Naive thymus-derived CD8-positive, alpha-beta T cell (primary cell): Measurements from ENCODE around the gene TUFT1. TPM values are rescaled to one million over a fixed set of nuclear protein-coding genes. Genes with fewer than 3 reads are reported as not detected.
A peak's percentile ranks its signal among the peaks of the same experiment; 100 is the strongest.

Experiments
- ATAC-seq, 2 donors: fragments of 150-1000 bp; cut with Tn5 transposase in 1 of 2; sonication (Bioruptor Pico), chemical (Tn5 transposase) in 1 of 2; 1 replicate in 1 of 2; 2 replicates in 1 of 2; pipeline ENCODE4 v1.10.0; 2021; ENCODE audit warnings: mild to moderate bottlenecking in 2 of 2, moderate library complexity in 2 of 2
- POLR2A ChIA-PET: fragments of 350-600 bp; sonication (Branson Sonifier 250); formaldehyde crosslinking; loops from one replicate; lab custom pipeline; 2021; ENCODE audit warnings: antibody characterized with exemption; lab: Charles Lee
- DNase-seq, 10 donors: peaks; one replicate each; pipeline versions ENCODE4 v3.0.0 to v3.0.0-alpha.2; 2020 to 2022
- H3K27ac Mint-ChIP-seq, 10 donors: one replicate each; pipeline ENCODE4 v1.8.0; 2020 to 2022; ENCODE audit warnings: mild to moderate bottlenecking in 10 of 10, mixed read lengths in 10 of 10, moderate library complexity in 4 of 10, inconsistent platforms in 1 of 10
- H3K27me3 Mint-ChIP-seq, 5 donors: one replicate each; pipeline ENCODE4 v1.8.0; 2021 to 2022; ENCODE audit warnings: mixed read lengths in 5 of 5
- H3K36me3 Mint-ChIP-seq, 3 donors: one replicate each; pipeline ENCODE4 v1.8.0; 2020 to 2022; ENCODE audit warnings: mixed read lengths in 3 of 3, mild to moderate bottlenecking in 2 of 3, inconsistent platforms in 1 of 3
- H3K4me1 Mint-ChIP-seq, 4 donors: one replicate each; pipeline ENCODE4 v1.8.0; 2021 to 2022; ENCODE audit warnings: mixed read lengths in 4 of 4
- H3K4me3 Mint-ChIP-seq, 10 donors: one replicate each; pipeline ENCODE4 v1.8.0; 2020 to 2022; ENCODE audit warnings: mild to moderate bottlenecking in 10 of 10, mixed read lengths in 10 of 10, moderate library complexity in 6 of 10, inconsistent platforms in 1 of 10
- H3K9me3 Mint-ChIP-seq, 9 donors: one replicate each; pipeline ENCODE4 v1.8.0; 2020 to 2022; ENCODE audit warnings: mixed read lengths in 9 of 9, mild to moderate bottlenecking in 3 of 9, inconsistent platforms in 1 of 9, moderate library complexity in 1 of 9
- polyA plus RNA-seq, 3 donors: library from polyadenylated mRNA; unstranded; fragments of 300-500 nt; fragmentation: Illumina TruSeq; gene quantifications; one replicate each; pipeline ENCODE4 v1.2.3, GENCODE V29; 2021
- total RNA-seq, 8 experiments: library from RNA in 2 of 8; stranded (reverse) in 2 of 8; gene quantifications; one replicate each; pipeline ENCODE4 v1.2.3 and lab custom pipeline; 2021 to 2026

TUFT1 gene
- total and polyA plus RNA-seq, 5 experiments from 2014 or later: 0.80 to 3.2 (median 1.9) TPM

- no peaks in the 10 kb centered on the region for H3K27me3 Mint-ChIP-seq
- no peak for ATAC-seq
- H3K36me3 Mint-ChIP-seq: no peaks in the 10 kb centered on the region
These were observed 9.6 kb upstream of the TUFT1 start for GRCh38 chr1:151530461-151530860.

DNA sequence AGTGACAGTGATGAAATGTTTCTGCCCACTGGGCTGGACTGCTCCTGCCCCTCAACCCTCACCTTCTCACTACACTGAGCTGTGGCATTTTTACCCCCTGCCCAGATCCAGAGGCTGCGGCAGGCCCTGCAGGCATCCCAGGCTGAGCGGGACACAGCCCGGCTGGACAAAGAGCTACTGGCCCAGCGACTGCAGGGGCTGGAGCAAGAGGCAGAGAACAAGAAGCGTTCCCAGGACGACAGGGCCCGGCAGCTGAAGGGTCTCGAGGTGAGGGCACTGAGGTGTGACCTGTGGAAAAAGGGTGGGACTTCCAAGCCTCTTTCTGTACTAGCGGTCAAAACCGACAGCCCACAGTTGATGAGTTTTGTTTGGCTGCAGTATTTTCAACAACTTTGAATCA, 6.2 kb upstream of the TUFT1 start:
- no peak for ATAC-seq
- no peaks in the 10 kb centered on the region for H3K9me3 Mint-ChIP-seq
- POLR2A ChIA-PET: no interaction called here
- H3K36me3 Mint-ChIP-seq: no peaks in the 10 kb centered on the region
- H3K4me3 Mint-ChIP-seq: no peak overlapping the region
- no peak overlapping the region for H3K27ac Mint-ChIP-seq
- no peak for DNase-seq
- H3K4me1 Mint-ChIP-seq: peaks cover 0 to 1% (median 0%) of the 10 kb centered on the region in 4 donors
- H3K27me3 Mint-ChIP-seq: no peaks in the 10 kb centered on the region

More at GRCh38 chr1:151530461-151530860, 9.6 kb upstream of the TUFT1 start:
- Mint-ChIP-seq H3K4me1 (no peaks in the 10 kb centered on the region), H3K4me3 (no peak overlapping the region), H3K9me3 (no peaks in the 10 kb centered on the region), H3K27ac (no peak overlapping the region)
- no peak for DNase-seq
- POLR2A ChIA-PET: no interaction called here

DNA sequence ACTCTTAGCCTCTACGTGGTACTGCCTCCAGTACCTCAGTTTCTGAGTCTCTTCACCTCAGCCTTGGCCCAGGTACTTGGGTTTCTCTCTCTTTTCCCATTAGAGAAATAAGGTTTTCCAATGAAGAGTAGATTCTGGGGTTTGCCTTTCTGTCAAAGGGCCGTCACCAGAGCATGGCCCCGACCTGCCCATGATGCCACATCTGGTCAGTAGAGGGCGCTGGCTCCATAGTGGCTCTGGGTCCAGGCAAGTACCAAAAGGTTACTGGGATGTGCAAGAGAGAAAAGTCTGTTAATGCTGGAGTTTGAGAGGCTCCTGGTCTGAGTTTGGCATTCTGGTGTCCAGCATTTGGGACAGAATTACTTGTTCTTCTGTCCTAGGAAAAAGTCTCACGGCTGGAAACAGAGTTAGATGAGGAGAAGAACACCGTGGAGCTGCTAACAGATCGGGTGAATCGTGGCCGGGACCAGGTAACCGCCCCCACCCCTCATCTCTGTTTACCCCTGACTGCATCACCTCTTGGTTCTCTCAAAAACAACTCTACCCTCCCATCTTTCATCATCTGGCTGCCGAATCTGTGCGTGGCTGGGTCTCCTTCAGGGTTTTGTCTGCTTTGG, 5.3 kb upstream of the TUFT1 start:
- Mint-ChIP-seq H3K9me3 (no peaks in the 10 kb centered on the region), H3K36me3 (no peaks in the 10 kb centered on the region), H3K27ac (peak overlapping the region in 2 of 10 donors; percentile 43 to 65), H3K4me1 (peaks cover 0 to 7% (median 5%) of the 10 kb centered on the region in 4 donors), H3K27me3 (no peaks in the 10 kb centered on the region), H3K4me3 (no peak overlapping the region)
- DNase-seq (peak; percentile 37 to 85 (median 62)), ATAC-seq (peak; percentile 89 to 91)
- POLR2A ChIA-PET: no interaction called here

GRCh38 chr1:151535326-151536271, 4.5 kb upstream of the TUFT1 start:
- ATAC-seq (no peak), DNase-seq (no peak)
- H3K9me3 Mint-ChIP-seq: no peaks in the 10 kb centered on the region
- POLR2A ChIA-PET: interaction anchor here (0.5 kb wide), 1 partner anchor 289 kb away, joined by 3 read pairs; no protein-coding TSS in a partner anchor
- no peak overlapping the region for H3K4me3 Mint-ChIP-seq
- no peaks in the 10 kb centered on the region for H3K36me3 Mint-ChIP-seq
- H3K4me1 Mint-ChIP-seq: peaks cover 3 to 14% (median 12%) of the 10 kb centered on the region in 4 donors
- peak overlapping the region in 1 of 10 donors; percentile 65 for H3K27ac Mint-ChIP-seq
- H3K27me3 Mint-ChIP-seq: no peaks in the 10 kb centered on the region

GRCh38 chr1:151536499-151536898, 3.6 kb upstream of the TUFT1 start:
- H3K36me3 Mint-ChIP-seq: no peaks in the 10 kb centered on the region
- POLR2A ChIA-PET: interaction anchor here (0.5 kb wide), 1 partner anchor 203 kb away, joined by 3 read pairs; no protein-coding TSS in a partner anchor
- H3K4me3 Mint-ChIP-seq: no peak overlapping the region
- ATAC-seq (no peak), DNase-seq (no peak)
- peaks cover 9 to 23% (median 21%) of the 10 kb centered on the region in 4 donors for H3K4me1 Mint-ChIP-seq
- H3K27me3 Mint-ChIP-seq: peaks cover 0 to 3% (median 0%) of the 10 kb centered on the region in 5 donors
- H3K27ac Mint-ChIP-seq: peak overlapping the region in 1 of 10 donors; percentile 13
- no peaks in the 10 kb centered on the region for H3K9me3 Mint-ChIP-seq

DNA sequence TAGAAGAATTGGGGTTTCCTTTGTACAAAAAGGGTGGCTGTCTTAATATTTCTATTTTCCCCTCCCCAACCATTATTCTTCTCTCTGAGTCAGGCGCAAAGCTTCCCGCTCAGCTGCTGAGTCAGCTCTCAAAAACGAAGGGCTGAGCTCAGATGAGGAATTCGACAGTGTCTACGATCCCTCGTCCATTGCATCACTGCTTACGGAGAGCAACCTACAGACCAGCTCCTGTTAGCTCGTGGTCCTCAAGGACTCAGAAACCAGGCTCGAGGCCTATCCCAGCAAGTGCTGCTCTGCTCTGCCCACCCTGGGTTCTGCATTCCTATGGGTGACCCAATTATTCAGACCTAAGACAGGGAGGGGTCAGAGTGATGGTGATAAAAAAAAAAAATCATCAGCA, 3.0 kb upstream of the TUFT1 start:
- DNase-seq (no peak), ATAC-seq (no peak)

DNA sequence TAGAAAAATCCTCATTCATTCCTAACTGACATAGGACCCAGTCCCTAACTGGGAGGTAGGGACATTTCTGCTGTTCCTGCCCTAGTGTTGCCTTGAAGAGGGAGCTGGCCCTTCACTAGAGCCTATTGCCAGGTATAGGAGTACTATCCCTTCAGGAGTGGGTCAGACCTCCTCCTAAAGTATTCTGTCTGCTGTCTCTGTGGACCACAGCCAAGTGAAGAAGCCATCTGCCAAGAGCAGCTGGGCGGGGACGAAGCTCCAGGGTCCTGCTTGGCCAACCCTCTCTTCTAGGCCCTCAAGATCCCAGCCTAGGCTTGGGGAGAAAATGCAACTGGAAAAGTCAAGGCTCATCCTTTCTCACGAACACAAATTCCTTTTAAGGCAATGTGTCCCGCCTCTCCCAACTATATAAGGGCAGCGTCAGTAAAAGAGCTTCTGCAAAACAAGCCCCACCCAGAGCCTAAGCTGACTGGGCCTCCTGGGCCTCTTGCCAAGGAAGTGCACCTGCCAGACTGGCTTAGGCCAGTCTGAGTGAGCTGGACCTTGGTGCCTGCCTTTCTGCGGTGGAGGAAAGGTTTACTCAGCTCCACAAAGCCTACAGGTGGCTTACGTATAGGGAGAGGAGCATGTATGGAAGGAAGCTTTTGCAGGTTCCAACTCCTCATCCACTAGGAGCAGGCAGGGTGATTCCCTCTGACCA, 638 bp upstream of the TUFT1 start:
- Mint-ChIP-seq H3K4me3 (peak overlapping the region; percentile 90 to 98 (median 94)), H3K9me3 (no peaks in the 10 kb centered on the region), H3K36me3 (no peaks in the 10 kb centered on the region), H3K4me1 (peaks cover 10 to 26% (median 25%) of the 10 kb centered on the region in 4 donors), H3K27ac (peak overlapping the region in 7 of 10 donors; percentile 25 to 96 (median 90)), H3K27me3 (peaks cover 0 to 4% (median 0%) of the 10 kb centered on the region in 5 donors)
- POLR2A ChIA-PET: interaction anchor here (0.6 kb wide), 1 partner anchor 93 kb away, joined by 4 read pairs; no protein-coding TSS in a partner anchor
- DNase-seq: peak in 3 of 10 donors; percentile 13 to 67 (median 15)
- peak; percentile 2 to 13 for ATAC-seq

More for the DNA sequence above, 3.0 kb upstream of the TUFT1 start:
- POLR2A ChIA-PET: no interaction called here
- H3K9me3 Mint-ChIP-seq: no peaks in the 10 kb centered on the region
- H3K27me3 Mint-ChIP-seq: peaks cover 0 to 4% (median 0%) of the 10 kb centered on the region in 5 donors
- no peak overlapping the region for H3K27ac Mint-ChIP-seq
- H3K4me1 Mint-ChIP-seq: peaks cover 10 to 26% (median 25%) of the 10 kb centered on the region in 4 donors
- H3K4me3 Mint-ChIP-seq: no peak overlapping the region
- no peaks in the 10 kb centered on the region for H3K36me3 Mint-ChIP-seq

GRCh38 chr1:151540982-151541377, 871 bp downstream of the TUFT1 start:
- H3K27me3 Mint-ChIP-seq: peaks cover 0 to 4% (median 0%) of the 10 kb centered on the region in 5 donors
- H3K27ac Mint-ChIP-seq: peak overlapping the region in 9 of 10 donors; percentile 58 to 96 (median 91)

GRCh38 chr1:151541752-151542151, 1.6 kb downstream of the TUFT1 start:
- Mint-ChIP-seq H3K9me3 (no peaks in the 10 kb centered on the region), H3K27me3 (peaks cover 0 to 4% (median 0%) of the 10 kb centered on the region in 5 donors), H3K4me1 (peaks cover 10 to 26% (median 25%) of the 10 kb centered on the region in 4 donors), H3K36me3 (peaks cover 0 to 2% (median 0%) of the 10 kb centered on the region in 3 donors), H3K27ac (peak overlapping the region in 1 of 10 donors; percentile 62), H3K4me3 (peak overlapping the region; percentile 90 to 98 (median 94))
- DNase-seq (no peak), ATAC-seq (no peak)
- POLR2A ChIA-PET: interaction anchor here (0.9 to 1.3 kb wide), 2 partner anchors 11 to 31 kb away, joined by 3 to 5 read pairs; partner anchors contain the start of gene CGN

More at GRCh38 chr1:151540982-151541377, 871 bp downstream of the TUFT1 start:
- H3K4me1 Mint-ChIP-seq: peaks cover 10 to 26% (median 25%) of the 10 kb centered on the region in 4 donors
- POLR2A ChIA-PET: interaction anchor here (0.9 to 1.0 kb wide), 2 partner anchors 12 to 222 kb away, joined by 3 to 4 read pairs; partner anchors contain the start of gene MRPL9
- DNase-seq (peak in 2 of 10 donors; percentile 8 to 14), ATAC-seq (no peak)
- no peaks in the 10 kb centered on the region for H3K9me3 Mint-ChIP-seq
- H3K4me3 Mint-ChIP-seq: peak overlapping the region; percentile 90 to 98 (median 94)
- H3K36me3 Mint-ChIP-seq: peaks cover 0 to 2% (median 0%) of the 10 kb centered on the region in 3 donors

- POLR2A ChIA-PET: interaction anchor here (1.3 kb wide), 1 partner anchor 32 kb away, joined by 5 read pairs; the partner anchor contains the start of gene CGN
- H3K9me3 Mint-ChIP-seq: no peaks in the 10 kb centered on the region
- no peak overlapping the region for H3K4me3 Mint-ChIP-seq
- ATAC-seq (no peak), DNase-seq (no peak)
- peaks cover 0 to 2% (median 0%) of the 10 kb centered on the region in 3 donors for H3K36me3 Mint-ChIP-seq
- no peak overlapping the region for H3K27ac Mint-ChIP-seq
- peaks cover 10 to 30% (median 25%) of the 10 kb centered on the region in 4 donors for H3K4me1 Mint-ChIP-seq
- H3K27me3 Mint-ChIP-seq: peaks cover 0 to 4% (median 0%) of the 10 kb centered on the region in 5 donors
These were observed 2.6 kb downstream of the TUFT1 start for GRCh38 chr1:151542710-151543129.

GRCh38 chr1:151545542-151545941, 5.4 kb downstream of the TUFT1 start:
- Mint-ChIP-seq H3K27ac (no peak overlapping the region), H3K36me3 (peaks cover 0 to 2% (median 0%) of the 10 kb centered on the region in 3 donors), H3K27me3 (peaks cover 0 to 4% (median 0%) of the 10 kb centered on the region in 5 donors), H3K4me1 (peaks cover 8 to 19% (median 13%) of the 10 kb centered on the region in 4 donors), H3K9me3 (no peaks in the 10 kb centered on the region), H3K4me3 (no peak overlapping the region)
- POLR2A ChIA-PET: no interaction called here
- no peak for DNase-seq
- no peak for ATAC-seq
